B cell (primary cell): Measurements from ENCODE around the gene ART5. TPM values are rescaled to one million over a fixed set of nuclear protein-coding genes. Genes with fewer than 3 reads are reported as not detected.

Source experiments
- ATAC-seq: fragments of 200-7000 bp; cut with Tn5 transposase; one replicate; pipeline ENCODE4 v1.10.0; 2021; ENCODE audit warnings: low read depth, mild to moderate bottlenecking, moderate number of reproducible peaks, moderate library complexity
- CTCF ChIA-PET: fragments of 350-600 bp; sonication (Branson Sonifier 250); formaldehyde crosslinking; loops from one replicate; lab custom pipeline; 2021; ENCODE audit warnings: antibody characterized with exemption, inconsistent platforms; lab: Charles Lee
- POLR2A ChIA-PET: fragments of 350-600 bp; sonication (Branson Sonifier 250); formaldehyde crosslinking; loops from one replicate; lab custom pipeline; 2021; ENCODE audit warnings: antibody characterized with exemption; lab: Charles Lee
- DNase-seq: peaks from one replicate; pipeline ENCODE4 v3.0.0; 2013
- H2AFZ ChIP-seq: 2 replicates; pipeline ENCODE4 v1.6.1; 2012; ENCODE audit warnings: mild to moderate bottlenecking, low read depth, low read length; ENCODE audit not compliant: insufficient read depth, poor library complexity, severe bottlenecking
- H3K27ac ChIP-seq, 2 donors: 1 replicate in 1 of 2; 2 replicates in 1 of 2; pipeline ENCODE4 v1.5.1; 2012 to 2013; ENCODE audit warnings: low read length in 2 of 2, mild to moderate bottlenecking in 2 of 2, moderate library complexity in 1 of 2
- H3K27me3 ChIP-seq, 4 experiments: fragments of 200-600 bp in 1 of 4; sonication (generic) in 1 of 4; replicated peaks in 1 of 4; 1 replicate in 2 of 4; 2 replicates in 2 of 4; pipeline versions ENCODE4 v1.6.1 to v1.7.0; 2013 to 2016; ENCODE audit warnings: low read length in 3 of 4, mild to moderate bottlenecking in 2 of 4, mixed read lengths in 1 of 4, moderate library complexity in 1 of 4; ENCODE audit not compliant: insufficient read depth in 4 of 4, control insufficient read depth in 3 of 4; ENCODE audit errors: control extremely low read depth in 1 of 4
- H3K36me3 ChIP-seq, 2 experiments: replicated peaks in 1 of 2; 1 replicate in 1 of 2; 2 replicates in 1 of 2; pipeline versions ENCODE4 v1.6.1 to v1.7.1; 2013; ENCODE audit warnings: low read length in 1 of 2; ENCODE audit not compliant: insufficient read depth in 2 of 2, control insufficient read depth in 1 of 2; ENCODE audit errors: control extremely low read depth in 1 of 2, extremely low read depth in 1 of 2
- H3K4me1 ChIP-seq, 2 donors: fragments of 200-600 bp in 1 of 2; sonication (generic) in 1 of 2; 1 replicate in 1 of 2; 2 replicates in 1 of 2; pipeline versions ENCODE4 v1.5.1 to v1.6.1; 2013 to 2017; ENCODE audit warnings: low read length in 2 of 2; ENCODE audit not compliant: control insufficient read depth in 2 of 2, insufficient read depth in 2 of 2
- H3K4me2 ChIP-seq: replicated peaks from 2 replicates; pipeline ENCODE3; 2012; ENCODE audit warnings: mild to moderate bottlenecking, low read depth, low read length; ENCODE audit not compliant: poor library complexity, severe bottlenecking
- H3K4me3 ChIP-seq, 5 experiments: fragments of 200-600 bp in 1 of 5; sonication (generic) in 1 of 5; 1 replicate in 3 of 5; 2 replicates in 2 of 5; pipeline versions ENCODE4 v1.5.1 to v1.7.0; 2011 to 2016; ENCODE audit warnings: low read length in 4 of 5, mild to moderate bottlenecking in 4 of 5, low read depth in 2 of 5, control low read depth in 1 of 5, moderate library complexity in 1 of 5; ENCODE audit not compliant: insufficient read depth in 1 of 5; ENCODE audit errors: control extremely low read depth in 1 of 5, extremely low read depth in 1 of 5
- H3K79me2 ChIP-seq: fragments of 200-600 bp; sonication (generic); one replicate; pipeline ENCODE4 v1.6.0; 2016; ENCODE audit warnings: low read length; ENCODE audit not compliant: control insufficient read depth, insufficient read depth
- H3K9ac ChIP-seq: fragments of 200-600 bp; sonication (generic); 2 replicates; pipeline ENCODE4 v1.6.1; 2017; ENCODE audit warnings: mild to moderate bottlenecking, low read length, moderate library complexity
- H3K9me3 ChIP-seq, 3 donors: one replicate each; pipeline versions ENCODE4 v1.6.1 to v1.7.1; 2013; ENCODE audit warnings: low read length in 2 of 3; ENCODE audit not compliant: control insufficient read depth in 2 of 3, insufficient read depth in 1 of 3; ENCODE audit errors: control extremely low read depth in 1 of 3
- H4K20me1 ChIP-seq: 2 replicates; pipeline ENCODE4 v1.6.0; 2012; ENCODE audit warnings: mild to moderate bottlenecking, low read length; ENCODE audit not compliant: insufficient read depth, control insufficient read depth, poor library complexity, severe bottlenecking
- H3K27ac Mint-ChIP-seq: one replicate; pipeline ENCODE4 v1.8.0; 2021; ENCODE audit warnings: mixed read lengths
- H3K27me3 Mint-ChIP-seq: one replicate; pipeline ENCODE4 v1.8.0; 2021; ENCODE audit warnings: mixed read lengths
- H3K4me1 Mint-ChIP-seq: one replicate; pipeline ENCODE4 v1.8.0; 2021; ENCODE audit warnings: mixed read lengths
- H3K4me3 Mint-ChIP-seq: one replicate; pipeline ENCODE4 v1.8.0; 2021; ENCODE audit warnings: mixed read lengths
- H3K9me3 Mint-ChIP-seq: one replicate; pipeline ENCODE4 v1.8.0; 2022; ENCODE audit warnings: mixed read lengths; ENCODE audit not compliant: insufficient read depth
- CTCF ChIP-seq: fragments of 200-600 bp; IDR thresholded peaks from one replicate; pipeline ENCODE4 v1.8.0; 2022; ENCODE audit warnings: antibody characterized with exemption, mild to moderate bottlenecking
- EZH2 ChIP-seq: IDR thresholded peaks from 2 replicates; pipeline ENCODE4 v1.6.1; 2012; ENCODE audit warnings: borderline replicate concordance, low read depth, mild to moderate bottlenecking, moderate library complexity, low read length; ENCODE audit not compliant: insufficient read depth, poor library complexity, severe bottlenecking
- WGBS: methylation state at CpG from one replicate; pipeline ENCODE4 v1.1.5; 2013; ENCODE audit warnings: missing lambda C conversion rate; ENCODE audit not compliant: insufficient coverage; 5-methylcytosine and 5-hydroxymethylcytosine counted together
- intact Hi-C: fragments of 100-400 bp; cut with micrococcal nuclease; formaldehyde crosslinking; loops from one replicate; pipeline ENCODE4 v1.10.0; 2022
- polyA plus RNA-seq: library from polyadenylated mRNA; depleted of rRNA; stranded (reverse); fragments of >200 nt; gene quantifications from 2 replicates; pipeline ENCODE4 v1.2.3, GENCODE V29; 2012
- total RNA-seq, 2 donors: library from RNA; stranded (reverse); fragments of 120-200 nt in 1 of 2; gene quantifications; 1 replicate in 1 of 2; 2 replicates in 1 of 2; pipeline versions ENCODE4 v1.2.3 to v1.2.4, GENCODE V29; 2013 to 2022

ART5 gene
- total and polyA plus RNA-seq, 2 donors (not counting 1 experiment from before 2014, with no cell fraction given), result not detected

GRCh38 chr11:3614742-3615171 is 27.0 kb downstream of the ART5 start:
- POLR2A ChIA-PET, result no interaction called here
- Histone ChIP-seq H3K4me2 (peak overlapping the region; percentile 66), H3K27me3 (no peaks in the 10 kb centered on the region), H3K4me3 (peak overlapping the region in 1 of 5 experiments; percentile 3), H4K20me1 (no peaks in the 10 kb centered on the region), H3K27ac (no peak overlapping the region), H3K4me1 (peaks cover 13 to 14% of the 10 kb centered on the region in 2 donors), H3K79me2 (no peaks in the 10 kb centered on the region), H3K36me3 (no peaks in the 10 kb centered on the region), H3K9ac (peak overlapping the region; percentile 50), H2AFZ (peak overlapping the region; percentile 55), H3K9me3 (peaks cover 0 to 5% (median 3%) of the 10 kb centered on the region in 3 donors)
- Mint-ChIP-seq H3K4me1 (peaks cover 13% of the 10 kb centered on the region), H3K9me3 (peaks cover 6% of the 10 kb centered on the region), H3K4me3 (peak overlapping the region; percentile 65), H3K27me3 (no peaks in the 10 kb centered on the region), H3K27ac (no peak overlapping the region)
- CTCF ChIA-PET, result interaction anchor here (0.8 to 1.1 kb wide), 2 partner anchors 12 to 141 kb away, joined by 3 read pairs; no protein-coding TSS in a partner anchor
- intact Hi-C loops, result no loop called here
- peak; percentile 89 for ATAC-seq
- no peak for TF ChIP-seq CTCF
- no peak for TF ChIP-seq EZH2
- WGBS, result 19% methylated on average over 5 of the region's 5 CpGs
- peak; percentile 59 for DNase-seq

GRCh38 chr11:3613998-3614741 is 27.6 kb downstream of the ART5 start:
- TF ChIP-seq CTCF, result no peak
- no peak for TF ChIP-seq EZH2
- H3K27ac Mint-ChIP-seq, result no peak overlapping the region
- ATAC-seq (no peak), DNase-seq (peak; percentile 25)
- H4K20me1 ChIP-seq, result no peaks in the 10 kb centered on the region
- H3K4me2 ChIP-seq, result peak overlapping the region; percentile 66
- no peaks in the 10 kb centered on the region for H3K27me3 Mint-ChIP-seq
- H3K4me3 Mint-ChIP-seq, result peak overlapping the region; percentile 65
- intact Hi-C loops, result no loop called here
- H3K9ac ChIP-seq, result peak overlapping the region; percentile 50
- H3K27ac ChIP-seq, result no peak overlapping the region
- H3K4me1 Mint-ChIP-seq, result peaks cover 13% of the 10 kb centered on the region
- H3K36me3 ChIP-seq, result no peaks in the 10 kb centered on the region
- CTCF ChIA-PET, result interaction anchor here (0.8 kb wide), 1 partner anchor 140 kb away, joined by 3 read pairs; no protein-coding TSS in a partner anchor
- H3K79me2 ChIP-seq, result no peaks in the 10 kb centered on the region
- H3K9me3 ChIP-seq, result peaks cover 0 to 5% (median 3%) of the 10 kb centered on the region in 3 donors
- WGBS, result 21% methylated on average over 9 of the region's 10 CpGs
- POLR2A ChIA-PET, result no interaction called here
- H3K27me3 ChIP-seq, result no peaks in the 10 kb centered on the region
- peak overlapping the region; percentile 55 for H2AFZ ChIP-seq
- peak overlapping the region in 1 of 5 experiments; percentile 3 for H3K4me3 ChIP-seq
- H3K4me1 ChIP-seq, result peaks cover 13 to 14% of the 10 kb centered on the region in 2 donors
- peaks cover 6% of the 10 kb centered on the region for H3K9me3 Mint-ChIP-seq
